Panc1 (cell line): ENCODE results near the gene MACO1. TPM values are rescaled to one million over a fixed set of nuclear protein-coding genes. Genes with fewer than 3 reads are reported as not detected.

Experiments used
- ATAC-seq: fragments of 200-7000 bp; cut with Tn5 transposase; 2 replicates; pipeline ENCODE4 v1.9.1; 2020; ENCODE audit warnings: mild to moderate bottlenecking, moderate library complexity
- BruUV-seq: library from RNA; stranded (reverse); fragments of 400-500 nt; replicated peaks from 2 replicates; lab custom pipeline; 2021; lab: Mats Ljungman, UMichigan
- CTCF ChIA-PET: fragments of 300-600 bp; sonication (Branson Sonifier 250); formaldehyde crosslinking; loops from one replicate; lab custom pipeline; 2022; ENCODE audit warnings: antibody characterized with exemption; lab: Charles Lee
- POLR2A ChIA-PET: fragments of 300-600 bp; sonication (Branson Sonifier 250); formaldehyde crosslinking; loops from one replicate; lab custom pipeline; 2022; ENCODE audit warnings: antibody characterized with exemption; lab: Charles Lee
- DNase-seq: peaks from one replicate; pipeline ENCODE4 v3.0.0-alpha.2; 2010; ENCODE audit warnings: low read depth, low spot score
- H3K27ac ChIP-seq: 2 replicates; pipeline ENCODE4 v1.5.1; 2011; ENCODE audit warnings: mild to moderate bottlenecking, low read length, inconsistent platforms
- H3K27me3 ChIP-seq: fragments of 200-500 bp; sonication (Bioruptor generic); 2 replicates; pipeline ENCODE4 v1.6.0; 2014; ENCODE audit warnings: low read length, inconsistent platforms; ENCODE audit not compliant: control insufficient read depth, insufficient read depth
- H3K36me3 ChIP-seq: fragments of 200-500 bp; sonication (Bioruptor generic); 2 replicates; pipeline ENCODE4 v1.5.1; 2014; ENCODE audit warnings: inconsistent platforms, mild to moderate bottlenecking, low read length, moderate library complexity; ENCODE audit not compliant: control insufficient read depth, insufficient read depth
- H3K4me1 ChIP-seq: 2 replicates; pipeline ENCODE4 v1.5.1; 2011; ENCODE audit warnings: inconsistent platforms, mild to moderate bottlenecking, low read length, moderate library complexity; ENCODE audit not compliant: control insufficient read depth, insufficient read depth
- H3K4me3 ChIP-seq, 2 experiments: 2 replicates each; pipeline ENCODE4 v1.5.1; 2011 to 2012; ENCODE audit warnings: low read depth in 2 of 2, low read length in 2 of 2, mild to moderate bottlenecking in 2 of 2, inconsistent platforms in 1 of 2, moderate library complexity in 1 of 2
- H3K9me3 ChIP-seq: fragments of 200-500 bp; sonication (Bioruptor generic); 2 replicates; pipeline ENCODE4 v1.5.1; 2014; ENCODE audit warnings: low read depth, mild to moderate bottlenecking, inconsistent platforms, low read length, moderate library complexity; ENCODE audit not compliant: control insufficient read depth, insufficient read depth
- CTCF ChIP-seq: fragments of 450-650 bp; IDR thresholded peaks from 2 replicates; pipeline ENCODE4 v1.5.1; 2017; ENCODE audit warnings: mild to moderate bottlenecking
- POLR2AphosphoS5 ChIP-seq: IDR thresholded peaks from 2 replicates; pipeline ENCODE4 v1.6.1; 2012; ENCODE audit warnings: mild to moderate bottlenecking, low read depth, low read length, moderate library complexity
- SIN3A ChIP-seq: IDR thresholded peaks from 2 replicates; pipeline ENCODE4 v1.6.1; 2012; ENCODE audit warnings: low read depth, mild to moderate bottlenecking, low read length, moderate library complexity, borderline replicate concordance; ENCODE audit not compliant: insufficient read depth
- TCF7L2 ChIP-seq: IDR thresholded peaks from 2 replicates; pipeline ENCODE4 v1.6.1; 2011; ENCODE audit warnings: mild to moderate bottlenecking, low read depth, low read length, inconsistent platforms
- in situ Hi-C: cut with HindIII; loops from 2 replicates; pipeline ENCODE4 v1.10.0; 2016; ENCODE audit warnings: low sequenced_read_pairs, low pct_unique_long_range_greater_than_20kb
- intact Hi-C: fragments of 100-400 bp; cut with micrococcal nuclease; formaldehyde crosslinking; loops from one replicate; pipeline ENCODE4 v1.10.0; 2022; ENCODE audit not compliant: unreplicated experiment
- total RNA-seq: library from RNA; stranded (reverse); gene quantifications from one replicate; pipeline ENCODE4 v1.2.1, GENCODE V29; 2021; ENCODE audit not compliant: unreplicated experiment
- TF ChIP-seq, protein P1 (sequence below), 2 experiments: IDR thresholded peaks; 2 replicates each; pipeline ENCODE4 v1.6.1; 2011 to 2012; ENCODE audit warnings: low read depth in 2 of 2, control low read depth in 1 of 2, low read length in 1 of 2, mild to moderate bottlenecking in 1 of 2, moderate library complexity in 1 of 2; ENCODE audit not compliant: insufficient read depth in 1 of 2

The MACO1 gene
- total RNA-seq, 1 experiment from 2014 or later = 16.5 TPM

DNA sequence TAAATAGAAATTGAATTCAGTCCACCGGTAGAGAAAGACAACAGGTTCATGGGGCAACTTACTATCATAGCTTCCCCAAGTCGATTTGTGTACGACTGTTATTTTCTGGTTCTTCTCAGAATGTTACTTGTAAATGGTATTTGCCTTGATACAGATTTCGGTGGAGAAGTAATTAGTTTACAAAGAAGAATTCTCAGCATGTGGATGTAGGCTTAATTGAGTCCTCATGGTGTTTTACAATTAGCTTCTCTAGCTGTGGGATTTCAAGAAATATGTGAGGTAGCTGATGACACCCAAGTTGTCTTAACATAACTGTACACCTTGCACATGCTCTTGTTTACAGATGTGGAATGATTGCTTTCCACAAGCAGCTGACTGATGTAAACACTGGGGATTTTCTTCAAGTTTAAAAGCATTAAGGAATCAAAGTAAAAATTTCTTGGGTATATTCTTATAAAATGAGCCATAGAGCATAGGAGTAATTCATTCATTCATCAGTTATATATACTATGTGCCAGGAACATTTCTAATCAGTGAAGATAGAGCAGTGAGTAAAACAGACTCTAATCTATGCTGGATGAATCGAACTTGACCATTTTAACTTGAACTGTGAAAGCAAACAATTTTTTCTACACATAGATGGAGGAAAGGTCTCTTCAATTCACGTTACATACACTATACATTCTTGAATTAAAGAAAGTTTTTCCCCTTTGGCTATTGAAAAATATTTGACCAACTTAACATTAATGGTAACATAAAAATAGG is 1.4 kb downstream of the MACO1 start:
- ChIA-PET POLR2A (no interaction called here), CTCF (interaction anchor here (0.6 kb wide), 1 partner anchor 102 kb away, joined by 7 read pairs; no protein-coding TSS in a partner anchor)
- BruUV-seq = no TSS peak
- in situ Hi-C loops = no loop called here
- TF ChIP-seq POLR2AphosphoS5 = no peak
- no peak for TF ChIP-seq SIN3A
- TF ChIP-seq, protein P1, sequence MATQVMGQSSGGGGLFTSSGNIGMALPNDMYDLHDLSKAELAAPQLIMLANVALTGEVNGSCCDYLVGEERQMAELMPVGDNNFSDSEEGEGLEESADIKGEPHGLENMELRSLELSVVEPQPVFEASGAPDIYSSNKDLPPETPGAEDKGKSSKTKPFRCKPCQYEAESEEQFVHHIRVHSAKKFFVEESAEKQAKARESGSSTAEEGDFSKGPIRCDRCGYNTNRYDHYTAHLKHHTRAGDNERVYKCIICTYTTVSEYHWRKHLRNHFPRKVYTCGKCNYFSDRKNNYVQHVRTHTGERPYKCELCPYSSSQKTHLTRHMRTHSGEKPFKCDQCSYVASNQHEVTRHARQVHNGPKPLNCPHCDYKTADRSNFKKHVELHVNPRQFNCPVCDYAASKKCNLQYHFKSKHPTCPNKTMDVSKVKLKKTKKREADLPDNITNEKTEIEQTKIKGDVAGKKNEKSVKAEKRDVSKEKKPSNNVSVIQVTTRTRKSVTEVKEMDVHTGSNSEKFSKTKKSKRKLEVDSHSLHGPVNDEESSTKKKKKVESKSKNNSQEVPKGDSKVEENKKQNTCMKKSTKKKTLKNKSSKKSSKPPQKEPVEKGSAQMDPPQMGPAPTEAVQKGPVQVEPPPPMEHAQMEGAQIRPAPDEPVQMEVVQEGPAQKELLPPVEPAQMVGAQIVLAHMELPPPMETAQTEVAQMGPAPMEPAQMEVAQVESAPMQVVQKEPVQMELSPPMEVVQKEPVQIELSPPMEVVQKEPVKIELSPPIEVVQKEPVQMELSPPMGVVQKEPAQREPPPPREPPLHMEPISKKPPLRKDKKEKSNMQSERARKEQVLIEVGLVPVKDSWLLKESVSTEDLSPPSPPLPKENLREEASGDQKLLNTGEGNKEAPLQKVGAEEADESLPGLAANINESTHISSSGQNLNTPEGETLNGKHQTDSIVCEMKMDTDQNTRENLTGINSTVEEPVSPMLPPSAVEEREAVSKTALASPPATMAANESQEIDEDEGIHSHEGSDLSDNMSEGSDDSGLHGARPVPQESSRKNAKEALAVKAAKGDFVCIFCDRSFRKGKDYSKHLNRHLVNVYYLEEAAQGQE (IDR thresholded peaks at IDR 0.05; ENCODE audit: insufficient read depth in 1 of 2, low read depth in 2 of 2, low read length in 1 of 2) = no peak
- no peak for TF ChIP-seq TCF7L2
- TF ChIP-seq CTCF = no peak
- H3K4me1 ChIP-seq = peaks cover 33% of the 10 kb centered on the region
- no peak for DNase-seq
- no peaks in the 10 kb centered on the region; the same call in 1 of the 2 replicates for H3K36me3 ChIP-seq
- intact Hi-C loops = no loop called here
- H3K4me3 ChIP-seq = peak overlapping the region; percentile 73 to 98
- H3K9me3 ChIP-seq = no peaks in the 10 kb centered on the region
- no peak for ATAC-seq
- H3K27me3 ChIP-seq = no peaks in the 10 kb centered on the region
- peak overlapping the region; percentile 62 for H3K27ac ChIP-seq

DNA sequence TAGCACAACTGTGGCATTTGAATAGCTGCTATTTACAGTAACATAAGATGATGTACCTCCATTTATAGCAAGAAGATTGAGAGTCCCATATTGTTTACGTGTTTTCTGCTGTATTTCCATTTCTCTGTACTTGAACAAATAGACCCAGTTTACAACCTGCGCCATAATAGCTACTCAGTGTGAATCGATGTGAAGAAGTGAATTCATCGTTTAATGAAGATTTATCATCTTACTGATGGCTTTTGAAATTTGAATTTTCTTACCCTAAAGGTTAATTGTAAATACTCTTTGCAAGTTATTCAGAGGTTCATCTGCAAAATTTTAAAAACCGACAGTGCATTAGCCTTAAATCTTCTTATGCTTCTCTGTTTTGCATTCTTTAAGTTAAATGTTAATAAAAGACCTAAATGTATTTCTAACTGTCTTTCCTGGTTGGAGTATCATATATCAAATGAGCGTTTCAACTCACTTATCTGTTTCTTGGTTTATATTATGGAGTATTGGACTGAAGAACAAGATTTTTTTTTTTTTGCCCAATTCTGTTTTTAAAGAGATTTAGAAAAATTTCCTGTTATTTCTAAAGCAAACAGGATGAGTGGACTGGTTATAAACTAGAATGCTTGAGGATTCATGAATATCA is 2.2 kb downstream of the MACO1 start:
- H3K4me1 ChIP-seq = peaks cover 33% of the 10 kb centered on the region
- no peak overlapping the region for H3K27ac ChIP-seq
- H3K9me3 ChIP-seq = no peaks in the 10 kb centered on the region
- CTCF ChIA-PET = no interaction called here
- DNase-seq (no peak), ATAC-seq (no peak)
- intact Hi-C loops = no loop called here
- POLR2A ChIA-PET = no interaction called here
- H3K36me3 ChIP-seq = no peaks in the 10 kb centered on the region; the same call in 1 of the 2 replicates
- H3K27me3 ChIP-seq = no peaks in the 10 kb centered on the region
- in situ Hi-C loops = no loop called here
- BruUV-seq = no TSS peak
- H3K4me3 ChIP-seq = peak overlapping the region in 1 of 2 experiments; percentile 98; a peak in 1 of 4 replicates
- no peak for TF ChIP-seq POLR2AphosphoS5
- no peak for TF ChIP-seq CTCF
- TF ChIP-seq, protein P1 (IDR thresholded peaks at IDR 0.05; ENCODE audit: insufficient read depth in 1 of 2, low read depth in 2 of 2, low read length in 1 of 2) = no peak
- no peak for TF ChIP-seq SIN3A
- TF ChIP-seq TCF7L2 = no peak
